ENCODE results near the gene FAM114A2.

The FAM114A2 gene

GRCh38 chr5:154010660-154011059 is 28.1 kb downstream of the FAM114A2 start:
- TF ChIP-seq, protein P1, sequence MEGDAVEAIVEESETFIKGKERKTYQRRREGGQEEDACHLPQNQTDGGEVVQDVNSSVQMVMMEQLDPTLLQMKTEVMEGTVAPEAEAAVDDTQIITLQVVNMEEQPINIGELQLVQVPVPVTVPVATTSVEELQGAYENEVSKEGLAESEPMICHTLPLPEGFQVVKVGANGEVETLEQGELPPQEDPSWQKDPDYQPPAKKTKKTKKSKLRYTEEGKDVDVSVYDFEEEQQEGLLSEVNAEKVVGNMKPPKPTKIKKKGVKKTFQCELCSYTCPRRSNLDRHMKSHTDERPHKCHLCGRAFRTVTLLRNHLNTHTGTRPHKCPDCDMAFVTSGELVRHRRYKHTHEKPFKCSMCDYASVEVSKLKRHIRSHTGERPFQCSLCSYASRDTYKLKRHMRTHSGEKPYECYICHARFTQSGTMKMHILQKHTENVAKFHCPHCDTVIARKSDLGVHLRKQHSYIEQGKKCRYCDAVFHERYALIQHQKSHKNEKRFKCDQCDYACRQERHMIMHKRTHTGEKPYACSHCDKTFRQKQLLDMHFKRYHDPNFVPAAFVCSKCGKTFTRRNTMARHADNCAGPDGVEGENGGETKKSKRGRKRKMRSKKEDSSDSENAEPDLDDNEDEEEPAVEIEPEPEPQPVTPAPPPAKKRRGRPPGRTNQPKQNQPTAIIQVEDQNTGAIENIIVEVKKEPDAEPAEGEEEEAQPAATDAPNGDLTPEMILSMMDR (IDR thresholded peaks at IDR 0.05; ENCODE audit: low read depth, low read length, missing control alignments), result no peak
- in situ Hi-C loops (cut with HindIII; ENCODE audit: low sequenced_read_pairs), result no loop called here
- DNase-seq (ENCODE audit: low read depth), result no peak

GRCh38 chr5:154005648-154006047 is 33.1 kb downstream of the FAM114A2 start:
- H3K4me3 ChIP-seq (ENCODE audit: low read depth, low read length), result no peak overlapping the region
- no peak for DNase-seq (ENCODE audit: low read depth)
- in situ Hi-C loops (cut with HindIII; ENCODE audit: low sequenced_read_pairs), result no loop called here
- TF ChIP-seq, protein P1 (IDR thresholded peaks at IDR 0.05; ENCODE audit: low read depth, low read length, missing control alignments), result no peak

More at GRCh38 chr5:154010660-154011059, 28.1 kb downstream of the FAM114A2 start:
- no peak overlapping the region for H3K4me3 ChIP-seq (ENCODE audit: low read depth, low read length)

GRCh38 chr5:154002511-154003020 is 36.1 kb downstream of the FAM114A2 start:
- TF ChIP-seq, protein P1 (IDR thresholded peaks at IDR 0.05; ENCODE audit: low read depth, low read length, missing control alignments), result no peak
- in situ Hi-C loops (cut with HindIII; ENCODE audit: low sequenced_read_pairs), result no loop called here
- DNase-seq (ENCODE audit: low read depth), result no peak
- H3K4me3 ChIP-seq (ENCODE audit: low read depth, low read length), result no peak overlapping the region

GRCh38 chr5:154002093-154002492 is 36.6 kb downstream of the FAM114A2 start:
- TF ChIP-seq, protein P1 (IDR thresholded peaks at IDR 0.05; ENCODE audit: low read depth, low read length, missing control alignments), result no peak
- no peak for DNase-seq (ENCODE audit: low read depth)
- in situ Hi-C loops (cut with HindIII; ENCODE audit: low sequenced_read_pairs), result no loop called here

DNA sequence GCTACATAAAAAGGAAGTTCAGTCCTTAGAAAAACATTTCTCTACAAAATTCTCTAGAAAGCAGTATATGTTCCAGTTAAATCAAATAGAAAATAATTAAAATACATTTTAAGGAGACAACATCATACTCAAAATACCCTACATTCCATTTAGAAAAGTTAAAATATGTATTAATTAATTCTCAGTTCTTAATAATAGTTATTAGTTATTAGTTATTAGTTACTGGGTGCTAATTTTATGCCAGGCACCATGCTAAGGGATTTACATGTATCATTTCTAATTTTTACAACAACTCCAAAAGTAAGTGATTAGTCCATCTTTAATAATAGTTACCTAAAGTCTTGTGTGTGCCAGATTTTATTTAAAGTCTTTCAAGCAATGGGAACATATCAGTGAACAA is 38.0 kb downstream of the FAM114A2 start:
- in situ Hi-C loops (cut with HindIII; ENCODE audit: low sequenced_read_pairs), result no loop called here
- TF ChIP-seq, protein P1 (IDR thresholded peaks at IDR 0.05; ENCODE audit: low read depth, low read length, missing control alignments), result no peak
- no peak overlapping the region for H3K4me3 ChIP-seq (ENCODE audit: low read depth, low read length)
- DNase-seq (ENCODE audit: low read depth), result no peak

More at GRCh38 chr5:154002093-154002492, 36.6 kb downstream of the FAM114A2 start:
- no peak overlapping the region for H3K4me3 ChIP-seq (ENCODE audit: low read depth, low read length)

DNA sequence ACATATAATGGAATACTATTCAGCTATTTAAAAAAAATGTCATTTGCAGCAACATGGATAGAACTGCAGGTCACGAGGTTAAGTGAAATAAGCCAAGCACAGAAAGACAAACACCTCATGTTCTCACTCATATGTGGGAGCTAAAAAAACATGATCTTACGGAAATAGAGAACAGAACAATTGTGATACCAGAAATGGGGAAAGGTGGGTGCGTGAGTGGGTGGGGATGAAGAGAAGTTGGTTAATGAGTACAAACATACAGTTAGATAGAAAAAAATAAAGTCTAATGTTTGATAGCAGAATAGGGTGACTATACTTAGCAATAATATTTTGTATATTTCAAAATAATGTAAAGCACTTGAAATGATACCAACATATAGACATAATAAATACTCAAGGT is 38.7 kb downstream of the FAM114A2 start:
- in situ Hi-C loops (cut with HindIII; ENCODE audit: low sequenced_read_pairs), result no loop called here
- no peak for DNase-seq (ENCODE audit: low read depth)
- no peak overlapping the region for H3K4me3 ChIP-seq (ENCODE audit: low read depth, low read length)
- TF ChIP-seq, protein P1 (IDR thresholded peaks at IDR 0.05; ENCODE audit: low read depth, low read length, missing control alignments), result no peak
